ENCODE measurements around the gene DTD1. TPM values are rescaled to one million over a fixed set of nuclear protein-coding genes. Genes with fewer than 3 reads are reported as not detected.

Gene DTD1
- total RNA-seq, 1 experiment from 2014 or later, result 109 TPM

DNA sequence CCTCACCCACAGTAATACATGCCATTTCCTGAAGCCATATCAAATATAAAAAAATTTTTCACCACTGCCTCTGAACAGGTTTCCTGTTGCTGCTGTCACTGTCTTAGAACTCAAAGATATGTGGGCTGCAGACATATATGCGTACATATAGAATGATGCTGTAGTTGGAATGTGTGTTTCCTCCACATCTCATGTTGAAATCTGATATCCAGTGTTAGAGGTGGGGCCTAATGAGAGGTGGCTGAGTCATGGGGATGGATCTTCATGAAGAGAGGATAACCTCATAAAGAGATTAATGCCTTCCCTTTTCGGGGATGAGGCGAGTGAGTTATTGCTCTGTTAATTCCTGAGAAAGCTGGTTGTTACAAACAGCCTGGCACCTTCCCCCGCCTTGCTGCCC lies 218.0 kb downstream of the DTD1 start:
- Mint-ChIP-seq H3K4me3 (ENCODE audit: unreplicated experiment) (no peak overlapping the region), H3K27ac (ENCODE audit: unreplicated experiment) (no peak overlapping the region), H3K4me1 (ENCODE audit: low read depth, unreplicated experiment) (no peaks in the 10 kb centered on the region), H3K9me3 (ENCODE audit: unreplicated experiment) (no peaks in the 10 kb centered on the region), H3K27me3 (ENCODE audit: insufficient read depth, unreplicated experiment) (no peaks in the 10 kb centered on the region), H3K36me3 (ENCODE audit: insufficient read depth, unreplicated experiment) (no peaks in the 10 kb centered on the region)
- DNase-seq, result no peak
- TF ChIP-seq CTCF (IDR thresholded peaks at IDR 0.05; ENCODE audit: insufficient read depth in 1 of 2, low read depth in 1 of 2, low read length in 1 of 2, severe bottlenecking in 1 of 2, unreplicated experiment in 1 of 2), result no peak
- Histone ChIP-seq H3K4me1 (no peaks in the 10 kb centered on the region), H3K9me3 (no peaks in the 10 kb centered on the region; the same call in 1 of the 2 replicates), H3K36me3 (ENCODE audit: control insufficient read depth, insufficient read depth, low read length) (no peaks in the 10 kb centered on the region), H3K27me3 (replicated peaks; ENCODE audit: control insufficient read depth, insufficient read depth, low read length) (no peaks in the 10 kb centered on the region), H3K4me3 (ENCODE audit: low read depth, low read length) (no peak overlapping the region)
- POLR2A ChIA-PET, result interaction anchor here (0.5 kb wide), 1 partner anchor 54 kb away, joined by 5 read pairs; no protein-coding TSS in a partner anchor
- intact Hi-C loops (cut with micrococcal nuclease; ENCODE audit: unreplicated experiment), result no loop called here
- no TSS peak for BruUV-seq (replicated peaks)
- CTCF ChIA-PET, result no interaction called here

- Mint-ChIP-seq H3K27ac (ENCODE audit: unreplicated experiment) (no peak overlapping the region), H3K27me3 (ENCODE audit: insufficient read depth, unreplicated experiment) (no peaks in the 10 kb centered on the region), H3K9me3 (ENCODE audit: unreplicated experiment) (no peaks in the 10 kb centered on the region), H3K4me3 (ENCODE audit: unreplicated experiment) (no peak overlapping the region), H3K36me3 (ENCODE audit: insufficient read depth, unreplicated experiment) (no peaks in the 10 kb centered on the region), H3K4me1 (ENCODE audit: low read depth, unreplicated experiment) (no peaks in the 10 kb centered on the region)
- POLR2A ChIA-PET, result no interaction called here
- Histone ChIP-seq H3K36me3 (ENCODE audit: control insufficient read depth, insufficient read depth, low read length) (no peaks in the 10 kb centered on the region), H3K4me1 (0 out of 2 replicates have a peak, but pooled peaks cover under 1% of the 10 kb centered on the region), H3K4me3 (ENCODE audit: low read depth, low read length) (no peak overlapping the region), H3K9me3 (no peaks in the 10 kb centered on the region; the same call in 1 of the 2 replicates), H3K27me3 (replicated peaks; ENCODE audit: control insufficient read depth, insufficient read depth, low read length) (no peaks in the 10 kb centered on the region)
- no TSS peak for BruUV-seq (replicated peaks)
- intact Hi-C loops (cut with micrococcal nuclease; ENCODE audit: unreplicated experiment), result no loop called here
- CTCF ChIA-PET, result no interaction called here
- DNase-seq, result no peak
- no peak for TF ChIP-seq CTCF (IDR thresholded peaks at IDR 0.05; ENCODE audit: insufficient read depth in 1 of 2, low read depth in 1 of 2, low read length in 1 of 2, severe bottlenecking in 1 of 2, unreplicated experiment in 1 of 2)
Measured at GRCh38 chr20:18808712-18809111, 220.9 kb downstream of the DTD1 start.

DNA sequence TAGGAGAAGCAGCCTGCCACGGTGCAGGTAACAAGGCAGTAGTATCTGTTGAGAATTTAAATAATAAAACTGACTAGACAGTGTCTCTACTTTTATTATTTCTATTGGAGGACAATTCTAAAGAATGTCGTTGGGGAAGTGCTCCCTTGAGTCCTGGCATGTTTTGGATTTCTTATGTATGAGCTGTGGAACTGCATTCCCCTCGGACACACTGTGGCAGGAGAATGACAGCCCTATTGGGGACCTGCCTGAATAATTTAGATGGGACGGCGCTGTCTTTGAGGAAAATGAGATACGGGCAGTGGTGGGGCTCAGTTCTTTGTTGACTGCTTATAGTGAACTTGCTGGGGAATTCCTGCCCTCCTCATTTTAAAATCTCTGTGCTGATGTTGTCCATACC lies 223.3 kb downstream of the DTD1 start:
- Histone ChIP-seq H3K9me3 (no peaks in the 10 kb centered on the region), H3K4me3 (ENCODE audit: low read depth, low read length) (no peak overlapping the region), H3K27me3 (replicated peaks; ENCODE audit: control insufficient read depth, insufficient read depth, low read length) (no peaks in the 10 kb centered on the region; the same call in 1 of the 2 replicates), H3K36me3 (ENCODE audit: control insufficient read depth, insufficient read depth, low read length) (no peaks in the 10 kb centered on the region), H3K4me1 (0 out of 2 replicates have a peak, but pooled peaks cover 3% of the 10 kb centered on the region)
- H3K4me1 Mint-ChIP-seq (ENCODE audit: low read depth, unreplicated experiment), result no peaks in the 10 kb centered on the region
- no peak overlapping the region for H3K4me3 Mint-ChIP-seq (ENCODE audit: unreplicated experiment)
- CTCF ChIA-PET, result no interaction called here
- no peak overlapping the region for H3K27ac Mint-ChIP-seq (ENCODE audit: unreplicated experiment)
- DNase-seq, result no peak
- H3K36me3 Mint-ChIP-seq (ENCODE audit: insufficient read depth, unreplicated experiment), result no peaks in the 10 kb centered on the region
- no peak for TF ChIP-seq CTCF (IDR thresholded peaks at IDR 0.05; ENCODE audit: insufficient read depth in 1 of 2, low read depth in 1 of 2, low read length in 1 of 2, severe bottlenecking in 1 of 2, unreplicated experiment in 1 of 2)
- intact Hi-C loops (cut with micrococcal nuclease; ENCODE audit: unreplicated experiment), result no loop called here
- H3K27me3 Mint-ChIP-seq (ENCODE audit: insufficient read depth, unreplicated experiment), result no peaks in the 10 kb centered on the region
- H3K9me3 Mint-ChIP-seq (ENCODE audit: unreplicated experiment), result no peaks in the 10 kb centered on the region
- POLR2A ChIA-PET, result no interaction called here
- BruUV-seq (replicated peaks), result no TSS peak

All from Caco-2 (cell line).